HK-2 (cell line): ENCODE measurements around the gene TCF4.

ENCODE experiments used
- DNase-seq: peaks from one replicate; pipeline ENCODE4 v3.0.0-alpha.2; 2018; ENCODE audit not compliant: unreplicated experiment

TCF4 gene

DNA sequence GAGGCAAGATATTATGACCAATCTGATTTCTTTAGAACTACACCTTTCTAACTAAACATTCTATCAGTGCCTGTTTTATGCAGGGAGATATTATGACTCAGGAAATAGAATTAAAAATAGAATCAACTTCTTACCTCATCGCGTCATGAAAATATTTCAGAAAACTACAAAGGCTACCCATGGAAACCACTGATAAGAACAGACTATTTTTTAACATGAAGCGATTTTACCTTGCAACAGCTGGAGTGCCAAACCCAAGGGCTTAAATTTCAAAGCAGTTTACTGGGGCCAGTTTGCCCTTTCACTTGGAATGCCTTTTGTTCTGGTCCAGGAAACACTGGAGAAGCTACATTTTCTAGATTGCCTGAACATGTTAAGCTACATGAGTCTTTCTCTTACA, 323.9 kb downstream of the TCF4 start:
- no peak for DNase-seq

DNA sequence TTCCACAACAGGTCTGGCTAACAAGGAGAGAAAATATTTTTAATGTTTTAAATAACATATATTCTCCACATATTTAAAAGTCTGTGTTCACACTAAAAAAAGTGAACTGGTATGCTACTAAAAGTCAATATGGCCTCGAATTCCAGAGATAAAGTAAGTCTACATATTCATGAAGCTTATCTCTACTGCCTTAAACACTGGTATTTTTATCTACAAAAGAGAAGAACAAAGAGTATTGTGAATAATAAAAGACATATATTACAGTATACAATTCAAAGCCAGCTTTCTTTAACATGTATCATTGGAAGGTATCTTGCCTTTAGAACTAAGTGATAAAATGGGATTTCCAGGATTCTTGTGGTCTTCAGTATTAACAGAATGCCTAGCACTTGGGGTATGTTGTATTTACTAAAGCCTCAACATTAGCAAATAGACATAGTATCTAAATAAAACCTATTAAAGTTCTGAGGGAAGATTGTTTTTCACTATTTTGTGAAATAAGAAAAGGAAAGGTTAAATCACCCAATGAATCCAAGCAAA, 325.9 kb downstream of the TCF4 start:
- DNase-seq = no peak

DNA sequence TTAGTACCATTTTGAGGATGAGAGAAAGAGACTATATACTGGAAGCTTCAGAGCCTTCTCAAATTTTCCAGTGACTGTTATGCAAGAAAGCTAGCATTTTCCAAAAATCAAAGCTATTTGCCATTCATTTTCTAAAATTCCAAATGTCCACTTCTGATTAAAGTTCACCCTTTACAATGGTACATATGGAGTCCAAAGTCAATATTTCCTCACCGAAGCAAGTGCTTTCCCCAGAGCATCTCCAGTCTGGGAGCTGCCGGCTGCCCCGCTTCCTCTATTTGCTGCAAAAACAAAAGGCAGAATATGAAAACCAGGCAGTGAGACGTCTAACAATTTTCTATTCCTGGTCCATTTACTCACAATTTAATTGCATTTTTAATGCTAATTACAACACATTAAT, 326.7 kb downstream of the TCF4 start:
- no peak for DNase-seq

DNA sequence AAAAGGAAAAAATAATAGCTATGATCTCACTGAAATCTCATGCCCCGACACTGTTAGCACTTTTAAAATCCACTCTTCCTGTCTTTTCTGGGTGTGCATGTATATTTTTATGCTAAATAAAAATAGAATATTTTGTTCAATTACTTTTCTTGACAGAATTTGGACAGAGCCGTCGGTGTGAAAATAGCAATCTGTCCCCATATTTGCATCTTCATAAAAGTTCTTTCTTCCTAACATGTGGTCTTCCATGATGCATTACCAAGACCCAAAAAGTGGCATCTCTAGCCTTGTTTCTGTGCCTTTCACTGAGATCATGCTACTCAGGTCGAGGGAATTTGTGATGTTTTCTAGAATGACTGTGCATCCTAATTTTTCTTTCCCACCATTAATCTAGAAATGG, 329.9 kb downstream of the TCF4 start:
- DNase-seq = no peak

DNA sequence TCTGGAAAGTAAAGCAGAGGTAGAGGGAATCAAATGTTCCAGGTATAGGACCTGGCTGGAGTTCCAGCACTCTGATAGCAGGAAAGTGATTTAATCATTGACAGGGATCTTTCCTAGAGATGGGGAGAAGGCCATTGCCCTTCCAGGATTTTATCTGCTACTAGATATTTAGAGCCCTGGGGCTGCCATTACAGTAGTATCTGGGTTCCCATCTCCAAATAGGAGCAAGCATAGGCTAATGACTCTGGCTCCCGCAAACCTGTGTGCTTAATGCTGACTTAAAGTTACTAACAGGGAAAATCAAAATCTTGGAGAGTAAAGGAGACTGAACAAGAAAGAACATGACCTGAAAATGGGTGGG, 331.1 kb downstream of the TCF4 start:
- no peak for DNase-seq

DNA sequence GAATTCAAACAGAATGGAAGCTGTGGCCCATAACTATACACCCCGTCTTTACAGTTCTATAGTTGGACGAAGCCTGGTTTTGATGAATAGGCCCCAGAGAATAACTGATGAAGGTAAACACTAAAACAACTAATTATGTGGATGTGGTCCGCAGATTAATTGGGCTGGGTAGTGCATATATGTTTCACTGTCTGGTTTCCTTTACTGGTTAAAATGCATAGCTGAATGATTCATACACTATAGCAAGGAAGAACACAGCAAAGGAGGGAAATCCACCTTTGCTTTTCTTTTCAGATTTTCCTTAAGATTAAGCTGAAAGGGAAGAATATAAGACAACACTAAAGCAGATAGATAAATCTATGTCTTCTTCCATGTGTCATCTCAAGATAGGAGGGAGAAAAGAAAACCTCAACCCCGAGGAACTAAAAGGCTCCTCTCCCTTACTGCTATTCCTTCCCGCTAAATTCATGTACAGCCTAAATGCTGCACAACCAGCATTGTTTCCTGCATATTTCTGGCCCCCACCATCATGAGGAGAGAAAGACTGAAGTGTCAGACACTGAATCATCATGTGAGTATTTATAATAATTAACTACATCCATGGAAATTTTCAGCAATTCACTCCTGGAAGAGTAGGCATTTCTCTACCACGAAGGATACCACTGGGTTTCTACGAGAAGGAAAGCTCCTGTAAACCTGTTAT, 331.6 kb downstream of the TCF4 start:
- DNase-seq = no peak

DNA sequence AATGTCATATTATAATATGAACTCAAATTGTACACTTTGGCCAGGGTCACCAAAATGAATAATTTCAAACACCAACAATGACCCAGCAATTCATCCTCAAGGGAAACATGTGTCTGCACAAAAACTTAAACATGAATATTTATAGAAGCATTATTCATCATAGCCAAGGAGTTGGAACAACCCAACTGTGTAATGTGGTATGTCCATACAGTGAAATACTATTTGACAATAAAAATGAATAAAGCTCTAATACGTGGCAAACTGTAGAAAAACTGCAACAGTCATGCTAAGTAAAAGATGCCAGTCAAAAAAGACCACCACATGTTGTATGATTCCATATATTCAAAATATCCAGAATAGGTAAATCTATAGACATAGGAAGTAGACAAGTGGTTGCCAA, 334.2 kb downstream of the TCF4 start:
- DNase-seq = no peak

DNA sequence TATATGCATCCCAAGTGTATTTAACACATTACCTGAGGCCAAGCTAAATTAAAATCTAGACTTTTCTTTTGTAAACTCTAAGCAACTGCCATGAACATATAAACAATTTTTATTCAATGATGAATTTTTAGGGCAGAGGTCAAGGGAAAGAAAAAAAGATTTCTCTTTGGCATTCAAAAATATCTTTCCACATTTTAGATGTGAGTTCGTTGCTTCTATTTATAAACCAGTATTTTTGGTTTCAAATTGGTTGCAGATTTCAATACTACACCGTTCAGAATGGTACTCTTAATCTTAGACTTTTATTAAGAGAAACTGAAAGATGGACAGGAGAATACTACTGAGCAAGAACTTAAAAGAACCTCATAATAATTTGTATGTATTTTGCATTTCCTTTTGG, 335.1 kb downstream of the TCF4 start:
- DNase-seq = no peak

DNA sequence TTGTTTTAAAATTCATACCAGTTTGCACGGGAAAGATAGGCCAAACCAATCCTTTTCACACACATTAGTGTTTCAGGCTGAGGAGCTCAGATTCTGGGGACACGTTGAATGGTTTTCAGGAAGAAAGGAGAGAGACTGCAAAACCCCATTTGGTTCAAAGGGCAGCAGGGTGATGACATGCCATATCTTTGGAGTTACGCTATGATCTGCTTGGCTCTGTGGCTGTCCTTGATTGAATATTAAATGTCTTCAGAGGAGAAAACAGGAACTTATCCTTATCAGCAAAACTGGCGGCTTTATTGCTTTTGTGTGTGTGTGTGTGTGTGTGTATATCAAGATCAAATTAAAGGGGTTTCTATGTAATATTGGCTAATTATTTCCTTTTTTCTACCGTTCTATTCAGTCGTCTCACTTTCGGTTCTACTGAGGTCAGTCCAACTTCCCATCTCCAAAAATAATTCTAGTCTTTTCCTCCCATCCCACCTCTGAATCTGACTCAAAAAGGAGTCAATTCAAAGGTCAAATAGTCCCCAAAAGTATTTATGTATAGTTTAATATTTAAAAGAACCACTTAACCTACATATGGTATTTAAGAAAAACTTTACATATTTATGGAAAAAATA, 335.8 kb downstream of the TCF4 start:
- DNase-seq = no peak

DNA sequence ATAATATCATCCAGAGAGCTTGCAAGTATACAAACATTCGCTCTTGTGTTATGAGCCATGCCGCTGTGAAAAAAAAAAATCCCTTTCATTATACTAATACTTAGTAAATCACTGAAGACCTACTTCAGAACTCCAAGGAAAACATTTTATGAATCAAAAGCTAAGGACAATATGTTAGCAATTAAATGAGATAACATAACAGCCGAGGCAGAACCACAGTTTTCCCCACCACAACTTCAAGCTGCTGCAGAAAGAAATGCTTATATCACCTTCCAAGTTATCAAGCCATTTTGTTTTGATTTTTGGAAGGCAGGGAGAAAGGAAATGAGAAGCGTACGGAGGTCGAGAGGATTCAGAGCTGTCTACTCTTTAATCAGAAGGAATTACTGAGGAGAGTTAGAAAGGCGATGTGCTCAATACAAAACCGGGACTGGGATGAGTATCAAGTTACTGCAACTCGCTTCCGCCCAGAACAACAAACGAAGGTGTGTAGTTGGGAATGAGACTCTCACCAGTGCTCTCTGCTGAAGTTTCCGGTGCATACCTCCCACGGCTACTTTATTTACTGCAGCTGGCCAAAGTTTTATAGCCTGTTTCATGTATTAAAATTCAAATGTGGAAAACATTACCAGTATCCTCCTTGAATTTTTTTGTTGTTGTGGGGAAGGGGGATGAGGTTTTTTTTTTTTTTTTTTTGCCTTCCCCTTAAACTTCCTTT, 336.6 kb downstream of the TCF4 start:
- DNase-seq = no peak

DNA sequence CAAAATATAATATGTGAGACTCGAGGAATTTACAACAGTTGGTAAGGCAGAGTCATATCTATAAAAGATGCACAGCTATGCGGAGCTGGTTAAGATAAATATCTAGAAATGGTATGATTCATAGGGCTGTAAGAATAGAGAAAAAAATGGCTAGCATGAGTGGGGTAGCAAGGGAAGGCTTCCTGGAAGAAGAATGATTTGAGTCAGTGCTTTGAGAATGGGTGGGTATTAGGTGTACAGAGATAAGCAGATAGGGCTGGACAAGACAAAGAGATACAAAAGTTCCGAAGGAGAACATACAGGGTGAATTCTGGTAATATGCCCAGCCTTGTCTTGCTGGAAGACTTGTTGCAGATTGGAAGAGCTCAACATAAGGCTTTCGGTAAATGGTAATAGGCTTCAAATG, 337.2 kb downstream of the TCF4 start:
- no peak for DNase-seq

DNA sequence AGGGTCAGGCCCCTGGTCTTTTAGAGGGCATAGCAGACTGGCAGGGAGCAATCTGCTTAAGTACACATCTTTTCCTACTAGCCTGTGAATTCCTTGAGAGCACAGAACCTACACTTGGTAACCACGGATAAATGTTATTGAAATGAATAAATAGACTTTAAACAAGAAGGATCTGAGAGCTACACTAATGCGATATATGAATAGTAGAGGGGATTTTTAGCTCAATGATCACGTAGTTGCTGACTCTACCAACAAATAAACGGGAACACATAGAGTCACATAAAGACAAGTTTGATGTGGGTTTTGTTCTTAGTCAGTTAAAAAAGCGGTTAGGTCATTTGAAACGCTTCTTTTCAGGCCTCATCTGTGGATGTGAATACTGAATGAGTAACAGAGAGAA, 338.4 kb downstream of the TCF4 start:
- no peak for DNase-seq

DNA sequence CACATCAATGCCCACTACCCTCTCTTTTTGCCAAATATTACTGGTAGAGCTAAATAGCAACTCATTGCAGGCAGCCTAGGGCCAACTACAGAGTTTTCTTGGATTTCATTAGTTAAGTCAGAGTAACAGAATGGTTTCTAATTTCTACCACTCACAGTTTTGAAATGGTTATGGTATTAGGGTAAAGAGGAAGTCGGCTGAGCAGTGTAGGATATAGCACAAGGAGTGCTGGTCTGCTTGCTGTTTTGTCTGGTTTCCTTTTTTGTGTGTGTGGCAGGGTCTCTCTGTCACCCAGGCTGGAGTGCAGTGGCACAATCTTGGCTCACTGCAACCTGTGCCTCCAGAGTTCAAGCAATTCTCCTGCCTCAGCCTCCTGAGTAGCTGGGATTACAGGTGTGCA, 339.5 kb downstream of the TCF4 start:
- no peak for DNase-seq

DNA sequence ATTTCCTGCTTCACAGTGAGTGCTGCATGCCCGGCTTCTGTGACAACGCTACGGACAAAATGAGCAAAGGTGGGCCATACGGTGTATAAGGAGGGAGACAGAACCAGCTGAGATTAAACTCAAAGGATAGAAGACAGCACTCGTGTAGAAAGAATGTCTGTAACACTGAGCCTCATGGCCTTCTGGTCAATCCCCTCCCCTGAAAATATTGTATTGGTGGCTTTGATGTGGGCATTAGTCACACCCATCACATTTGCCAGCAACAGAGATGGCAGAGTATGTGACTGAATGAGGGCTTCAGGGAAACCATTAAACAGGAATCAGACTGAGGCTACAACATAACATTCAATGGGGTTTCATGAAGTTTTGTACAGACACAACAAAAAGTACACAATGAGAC, 341.0 kb downstream of the TCF4 start:
- no peak for DNase-seq

DNA sequence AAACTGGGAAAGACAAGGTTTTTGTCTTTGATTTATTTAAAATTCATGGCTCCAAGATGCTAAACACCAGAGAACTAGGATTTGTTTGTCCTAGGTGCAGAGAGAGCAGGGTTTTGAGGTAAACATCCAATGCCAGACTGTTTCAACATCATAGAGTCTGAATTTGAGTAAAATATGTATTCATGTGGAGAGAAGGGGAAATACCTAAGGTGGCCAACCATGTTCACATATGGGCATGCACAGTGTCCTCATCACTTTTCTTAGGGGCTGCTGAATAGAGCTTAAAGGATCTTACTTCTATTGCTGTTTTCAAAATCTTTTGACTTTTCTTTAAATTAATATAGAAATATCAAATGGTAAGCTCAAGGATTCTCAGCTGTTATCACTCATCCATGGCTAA, 341.7 kb downstream of the TCF4 start:
- no peak for DNase-seq

DNA sequence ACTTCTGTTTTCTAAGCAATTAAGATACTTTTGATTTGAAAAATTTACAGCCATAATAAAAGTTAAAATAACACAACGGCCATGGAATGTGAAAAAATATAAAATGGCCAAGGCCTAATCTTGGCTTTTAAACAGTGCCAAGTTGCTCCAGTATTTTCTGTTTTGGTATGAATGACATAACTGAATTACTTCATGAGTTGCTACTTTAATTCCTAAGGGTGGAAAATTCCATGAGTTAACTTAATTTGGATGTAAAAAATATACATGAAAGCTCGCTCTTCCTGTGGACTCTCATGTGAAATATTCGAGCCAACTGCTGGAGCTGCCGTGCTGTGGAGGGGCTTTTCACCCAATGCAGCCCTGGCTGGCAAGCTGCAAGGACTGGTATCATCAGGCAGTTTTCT, 342.8 kb downstream of the TCF4 start:
- no peak for DNase-seq

DNA sequence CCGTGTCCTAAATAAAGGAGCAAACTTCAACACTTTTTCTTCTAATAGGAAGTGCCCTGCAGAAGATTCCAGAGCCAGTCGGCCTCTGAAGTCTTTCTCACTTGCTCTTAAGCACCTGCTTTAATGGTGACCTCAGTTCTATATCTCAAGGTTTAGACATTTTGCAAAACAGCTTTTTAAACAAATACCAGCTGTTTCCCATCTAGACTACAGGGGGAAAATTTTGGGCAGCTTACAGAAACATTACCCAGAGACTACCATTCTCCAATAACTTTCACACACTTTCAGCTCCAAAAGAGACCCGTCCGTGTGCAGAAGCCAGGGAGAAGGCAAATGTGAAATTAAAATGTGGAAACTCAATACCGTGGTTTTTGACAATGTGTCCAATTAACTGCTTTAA, 343.4 kb downstream of the TCF4 start:
- no peak for DNase-seq

DNA sequence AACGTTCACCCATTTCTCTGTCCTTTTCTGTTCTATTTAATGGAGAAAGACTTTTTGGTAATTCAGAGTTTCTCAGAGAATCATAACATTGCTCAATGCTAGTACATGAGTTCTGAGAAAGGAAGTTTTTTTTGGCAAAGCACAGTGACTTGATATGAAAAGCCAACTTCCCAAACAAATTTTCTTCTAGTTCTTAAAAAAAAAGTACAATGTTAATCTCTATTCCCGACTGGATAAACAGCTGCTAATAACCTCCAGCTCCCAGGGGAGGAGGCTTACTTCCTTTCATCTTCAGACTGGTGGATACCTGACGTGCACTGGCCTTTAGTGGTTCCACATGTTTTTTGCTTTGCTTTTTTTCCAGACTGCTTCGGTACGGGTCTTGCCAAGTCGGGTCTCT, 344.1 kb downstream of the TCF4 start:
- no peak for DNase-seq

DNA sequence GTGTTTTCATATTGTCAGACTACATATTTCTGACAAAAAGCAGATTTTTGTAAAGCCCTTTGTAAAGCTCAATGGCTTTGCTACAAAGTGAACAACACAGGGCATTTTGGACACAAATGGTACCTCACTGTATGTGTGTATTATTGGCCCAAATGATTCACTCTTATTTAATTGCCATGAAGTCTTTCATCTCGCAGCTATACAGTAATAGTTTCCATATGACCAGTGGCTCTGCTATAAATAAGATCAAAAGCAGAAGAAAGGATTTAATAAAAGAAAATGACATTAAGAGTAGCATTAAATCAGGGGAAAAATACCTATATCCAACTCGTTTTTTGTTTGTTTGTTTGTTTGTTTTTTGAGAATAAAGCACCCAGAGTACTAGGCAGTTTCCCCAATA, 344.7 kb downstream of the TCF4 start:
- no peak for DNase-seq

DNA sequence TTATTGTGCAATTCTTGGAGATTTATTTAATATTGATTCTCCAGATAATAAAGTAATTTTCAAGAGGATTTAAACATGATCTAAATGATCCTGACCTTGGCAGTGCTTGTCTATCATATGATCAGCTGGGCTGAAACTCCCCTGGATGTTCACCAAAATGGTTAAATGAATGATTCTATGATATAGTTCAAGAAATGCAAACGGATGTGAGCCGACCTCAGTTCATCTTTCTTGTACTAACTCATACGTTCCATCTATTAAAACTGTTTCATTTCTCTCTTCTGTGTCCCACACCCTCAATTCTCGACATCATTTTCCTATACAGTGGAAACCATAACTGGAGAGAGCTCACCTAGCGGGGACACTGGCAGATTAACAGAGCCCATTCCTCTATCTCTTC, 347.0 kb downstream of the TCF4 start:
- no peak for DNase-seq

DNA sequence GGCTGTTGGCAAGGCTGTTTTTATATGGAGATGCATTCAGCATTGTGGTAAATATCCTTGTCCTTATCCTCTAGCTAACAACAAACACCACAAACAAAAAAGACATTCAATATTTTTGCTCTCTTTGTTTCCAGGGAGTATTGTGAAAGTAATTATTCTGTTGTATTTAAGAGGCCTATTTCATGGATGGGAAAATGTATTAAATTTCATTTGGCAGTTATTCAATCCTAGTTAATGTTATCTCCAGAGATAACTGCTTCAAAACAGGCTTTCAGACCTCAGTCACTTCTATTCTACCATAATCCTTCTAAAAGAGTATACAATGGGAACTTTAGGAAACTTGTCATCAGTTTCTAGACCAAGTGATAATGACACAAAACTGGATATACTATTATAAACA, 348.3 kb downstream of the TCF4 start:
- no peak for DNase-seq

DNA sequence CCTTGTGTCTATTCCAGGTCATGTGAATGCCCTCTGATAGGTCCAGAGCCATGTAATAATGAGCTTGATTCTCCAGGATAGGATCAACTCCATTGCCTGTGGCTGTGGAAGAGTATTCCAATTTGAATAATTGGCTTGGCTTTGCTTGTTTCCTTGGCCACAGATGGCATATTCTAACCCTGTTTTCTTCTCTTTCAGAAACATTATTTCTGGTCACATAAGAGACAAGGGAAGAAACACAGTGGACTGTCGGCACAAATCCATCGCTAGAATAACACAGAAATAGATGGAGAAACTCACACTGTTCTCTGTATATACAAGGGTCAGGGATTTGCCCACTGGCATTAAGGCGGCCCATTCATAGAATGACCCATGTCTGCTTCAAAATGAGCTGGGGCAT, 350.3 kb downstream of the TCF4 start:
- DNase-seq = no peak
